ENCODE measurements around the gene IQCN. TPM values are rescaled to one million over a fixed set of nuclear protein-coding genes. Genes with fewer than 3 reads are reported as not detected.

Gene IQCN
- total RNA-seq, 1 donor from 2014 or later = 0.62 TPM

GRCh38 chr19:18304458-18305310, 30.4 kb upstream of the IQCN start:
- peak; percentile 91 for DNase-seq

DNA sequence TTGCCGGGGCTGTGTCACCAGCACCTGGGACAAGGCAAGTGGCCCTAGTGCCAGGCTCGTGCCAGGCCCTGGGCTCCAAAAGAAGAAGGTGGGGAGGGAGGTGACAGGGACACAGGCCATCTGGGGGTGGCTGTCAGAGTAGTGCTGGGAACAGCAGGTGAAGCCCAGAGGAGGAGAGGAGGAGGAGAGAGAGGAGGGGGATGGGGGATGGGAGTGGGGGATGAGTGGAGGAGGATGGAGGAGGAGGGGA, 29.9 kb upstream of the IQCN start:
- no peak for DNase-seq

- no peak for DNase-seq
Measured at GRCh38 chr19:18301718-18302111, 27.5 kb upstream of the IQCN start.

GRCh38 chr19:18300930-18301717, 26.9 kb upstream of the IQCN start:
- peak; percentile 77 for DNase-seq

DNA sequence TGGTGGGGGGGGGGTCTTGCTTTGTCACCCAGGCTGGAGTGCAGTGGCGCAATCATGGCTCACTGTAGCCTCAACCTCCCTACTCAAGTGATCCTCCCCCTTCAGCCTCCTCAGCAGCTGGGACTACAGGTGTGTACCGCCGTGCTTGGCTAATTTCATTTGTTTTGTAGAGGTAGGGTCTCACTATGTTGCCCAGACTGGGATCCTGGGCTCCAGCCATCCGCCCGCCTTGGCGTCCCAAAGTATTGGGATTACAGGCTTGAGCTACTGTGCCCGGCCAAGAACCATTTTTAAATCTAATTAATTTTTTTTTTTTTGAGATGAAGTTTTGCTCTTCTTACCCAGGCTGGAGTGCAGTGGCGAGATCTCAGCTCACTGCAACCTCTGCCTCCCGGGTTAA, 25.4 kb upstream of the IQCN start:
- DNase-seq = no peak

- no peak for DNase-seq
Measured at GRCh38 chr19:18298601-18299000, 24.3 kb upstream of the IQCN start.

- DNase-seq = no peak
Measured at GRCh38 chr19:18297308-18297707, 23.1 kb upstream of the IQCN start.

DNA sequence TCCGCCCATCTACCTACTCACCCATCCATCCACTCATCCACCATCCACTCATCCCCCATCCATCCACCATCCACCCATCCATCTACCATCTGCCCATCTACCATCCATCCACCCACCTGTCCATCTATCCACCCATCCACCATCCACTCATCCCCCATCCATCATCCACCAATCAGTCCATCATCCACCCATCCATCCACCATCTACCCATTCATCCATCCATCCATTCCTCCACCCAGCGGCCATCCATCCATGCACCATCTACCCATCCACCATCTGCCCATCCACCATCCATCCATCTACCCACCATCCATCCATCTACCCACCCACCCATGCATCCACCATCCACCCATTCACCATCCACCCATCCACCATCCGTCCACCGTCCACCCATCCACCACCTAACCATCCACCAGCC, 20.8 kb upstream of the IQCN start:
- no peak for DNase-seq

GRCh38 chr19:18294467-18294864, 20.2 kb upstream of the IQCN start:
- DNase-seq = no peak

GRCh38 chr19:18293642-18294466, 19.6 kb upstream of the IQCN start:
- no peak for DNase-seq

DNA sequence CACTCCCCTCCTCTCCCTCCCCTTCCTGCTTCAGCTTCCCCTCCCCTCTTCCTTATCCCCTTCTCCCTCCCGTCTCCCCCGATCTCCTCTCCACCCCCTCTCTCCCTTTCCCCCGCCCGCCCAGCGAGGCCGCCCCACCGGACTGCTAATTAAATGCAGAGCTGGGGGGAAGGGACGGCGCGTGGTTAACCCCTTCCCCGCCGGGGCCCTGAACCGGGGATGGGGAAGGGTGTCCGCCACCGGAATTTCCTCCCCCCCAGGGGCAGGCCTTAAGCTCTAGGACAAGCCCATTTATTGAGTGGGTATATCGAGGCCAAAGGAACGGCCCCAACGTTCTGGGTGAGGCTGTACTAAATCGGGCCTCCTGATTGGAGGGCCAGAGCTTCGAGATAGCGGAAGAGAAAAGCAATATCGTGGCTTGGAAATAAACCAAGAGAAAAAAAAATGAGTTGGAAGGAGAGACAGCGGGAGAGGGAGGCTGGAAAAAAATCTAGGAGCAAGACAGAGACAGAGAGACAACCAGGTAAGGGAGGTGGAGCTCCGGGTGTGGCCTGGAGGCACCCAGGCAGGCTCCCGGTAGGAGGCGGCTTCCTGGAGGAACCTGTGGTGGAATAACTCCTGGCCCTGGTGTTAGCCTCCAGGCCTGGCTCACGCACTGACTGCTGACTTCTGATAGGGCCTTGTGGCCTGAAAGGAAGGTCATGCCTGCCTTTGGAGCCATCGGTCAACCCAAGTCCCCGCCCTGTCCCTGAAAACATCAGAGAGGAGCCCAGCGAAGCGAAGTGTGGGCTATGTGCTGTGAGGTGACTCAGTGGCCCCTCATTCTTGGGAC, 18.8 kb upstream of the IQCN start:
- DNase-seq = peak; percentile 90

DNA sequence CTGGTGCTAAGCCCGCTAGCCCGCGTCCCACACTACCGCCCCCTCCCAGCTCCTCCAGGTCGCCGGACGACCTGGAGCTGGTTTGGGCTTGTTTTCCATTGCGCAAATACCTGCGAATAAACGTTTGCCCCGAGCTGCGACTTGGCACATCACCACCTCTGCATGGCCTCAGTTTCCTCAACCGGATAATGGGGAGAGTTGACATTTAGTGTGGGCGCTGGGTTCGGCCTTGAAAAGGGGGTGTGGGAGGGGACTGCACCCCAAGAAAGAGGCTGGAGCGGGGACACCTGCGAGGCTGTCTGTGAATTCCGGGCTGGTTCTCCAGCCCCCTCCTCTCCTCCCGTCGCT, 18.2 kb upstream of the IQCN start:
- DNase-seq = no peak

GRCh38 chr19:18291590-18292461, 17.6 kb upstream of the IQCN start:
- DNase-seq = peak; percentile 87

DNA sequence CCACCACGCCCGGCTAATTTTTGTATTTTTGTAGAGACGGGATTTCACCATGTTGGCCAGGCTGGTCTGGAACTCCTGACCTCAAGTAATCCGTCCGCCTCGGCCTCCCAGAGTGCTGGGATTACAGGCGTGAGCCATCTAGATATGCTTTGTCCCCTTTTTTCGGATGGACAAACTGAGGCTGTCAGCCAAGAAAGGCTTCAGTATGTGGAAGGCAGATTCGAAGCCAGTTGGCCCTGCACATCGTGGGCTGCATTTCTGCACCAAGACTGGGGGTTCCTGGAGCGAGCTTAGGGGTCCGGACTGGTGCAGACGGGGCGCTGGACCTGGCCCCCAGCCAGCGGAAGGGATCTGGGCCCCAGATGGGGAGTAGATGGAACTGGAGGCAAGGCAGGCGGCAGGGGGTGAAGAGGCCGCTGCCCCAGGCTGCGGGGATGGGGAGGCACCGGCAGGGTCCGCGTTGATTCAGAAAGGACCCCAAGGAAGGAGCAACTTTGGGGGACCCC, 16.8 kb upstream of the IQCN start:
- no peak for DNase-seq

DNA sequence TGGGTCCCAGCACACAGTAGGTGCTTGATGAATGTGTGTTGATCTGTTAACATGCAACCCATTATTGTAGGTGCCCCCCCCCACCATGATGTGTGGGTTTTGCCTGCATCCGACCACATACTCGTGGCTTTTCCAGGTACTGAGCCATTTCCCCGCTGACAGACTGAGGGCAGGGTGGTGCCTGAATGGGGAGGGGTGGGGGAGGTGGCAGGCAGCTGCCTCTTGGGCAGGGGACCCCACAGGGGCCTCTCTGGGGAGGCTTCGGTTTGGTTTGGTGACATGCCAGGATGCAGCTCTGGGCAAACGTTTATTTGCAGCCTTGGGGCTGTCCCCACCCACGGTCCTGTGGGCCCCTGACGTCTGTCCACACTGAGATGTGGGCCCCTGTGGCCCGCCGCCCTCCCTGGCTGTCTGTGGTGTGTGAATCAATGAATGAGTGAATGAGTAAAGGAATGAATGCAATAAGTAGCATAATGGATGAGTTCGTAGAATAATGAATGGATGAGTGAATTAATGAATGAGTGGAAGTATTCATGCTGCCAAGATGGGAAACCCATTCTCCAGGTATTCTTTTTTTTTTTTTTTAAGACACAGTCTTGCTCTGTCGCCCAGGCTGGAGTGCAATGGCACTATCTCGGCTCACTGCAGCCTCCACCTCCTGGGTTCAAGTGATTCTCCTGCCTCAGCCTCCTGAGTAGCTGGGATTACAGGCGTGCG, 16.2 kb upstream of the IQCN start:
- DNase-seq = no peak

DNA sequence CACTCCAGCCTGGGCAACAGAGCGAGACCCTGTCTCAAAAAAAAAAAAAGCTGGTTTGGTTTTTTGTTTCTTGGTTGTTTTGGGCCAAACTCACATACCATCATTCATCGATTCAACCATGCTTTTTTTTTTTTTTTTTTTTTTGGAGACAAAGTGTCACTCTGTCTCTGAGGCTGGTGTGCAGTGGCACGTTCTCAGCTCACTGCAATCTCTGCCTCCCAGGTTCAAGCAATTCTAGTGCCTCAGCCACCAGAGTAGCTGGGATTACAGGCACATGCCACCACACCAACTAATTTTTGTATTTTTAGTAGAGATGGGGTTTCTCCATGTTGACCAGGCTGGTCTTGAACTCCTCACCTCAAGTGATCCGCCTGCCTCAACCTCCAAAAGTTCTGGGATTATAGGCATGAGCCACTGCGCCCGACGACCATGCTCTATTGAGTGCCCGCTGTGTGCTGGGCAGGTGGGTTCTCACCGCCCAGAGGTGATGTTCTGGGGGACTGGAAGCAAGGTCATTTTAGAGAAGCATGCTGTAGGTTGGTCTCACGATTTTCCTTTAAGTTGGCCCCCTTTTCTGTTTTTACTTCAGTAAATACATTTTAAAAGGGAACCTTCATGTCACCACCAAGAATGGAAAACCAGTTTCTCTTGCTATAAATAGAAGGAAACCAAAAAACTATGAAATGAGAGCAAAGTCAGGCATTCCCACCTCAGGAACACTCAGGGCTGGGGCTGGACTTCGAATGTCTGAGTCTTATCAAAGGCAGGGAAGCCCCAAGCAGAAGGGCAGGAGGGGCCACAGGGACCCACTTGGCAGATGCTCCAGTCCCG, 15.4 kb upstream of the IQCN start:
- peak; percentile 30 for DNase-seq

- DNase-seq = peak; percentile 67
Measured at GRCh38 chr19:18287836-18288772, 13.9 kb upstream of the IQCN start.

Data from tongue (tissue), 2 donors.